HG02870 (cell line): ENCODE data around the gene MACC1.
"Not testable (repeated sequence)": the region's sequence is repeated elsewhere in the genome, so short reads cannot be mapped to it uniquely, and the experiment has no call there.

Experiments used
- ATAC-seq: cut with Tn5 transposase; IDR thresholded peaks from one replicate; pipeline ENCODE4 v1.9.1; 2021; ENCODE audit warnings: mild to moderate bottlenecking, moderate library complexity; ENCODE audit not compliant: unreplicated experiment

The MACC1 gene

GRCh38 chr7:20208651-20209307 lies 8.4 kb downstream of the MACC1 start:
- ATAC-seq = no peak

- not testable (repeated sequence) for ATAC-seq
Observed at GRCh38 chr7:20207811-20208210, 9.4 kb downstream of the MACC1 start.

DNA sequence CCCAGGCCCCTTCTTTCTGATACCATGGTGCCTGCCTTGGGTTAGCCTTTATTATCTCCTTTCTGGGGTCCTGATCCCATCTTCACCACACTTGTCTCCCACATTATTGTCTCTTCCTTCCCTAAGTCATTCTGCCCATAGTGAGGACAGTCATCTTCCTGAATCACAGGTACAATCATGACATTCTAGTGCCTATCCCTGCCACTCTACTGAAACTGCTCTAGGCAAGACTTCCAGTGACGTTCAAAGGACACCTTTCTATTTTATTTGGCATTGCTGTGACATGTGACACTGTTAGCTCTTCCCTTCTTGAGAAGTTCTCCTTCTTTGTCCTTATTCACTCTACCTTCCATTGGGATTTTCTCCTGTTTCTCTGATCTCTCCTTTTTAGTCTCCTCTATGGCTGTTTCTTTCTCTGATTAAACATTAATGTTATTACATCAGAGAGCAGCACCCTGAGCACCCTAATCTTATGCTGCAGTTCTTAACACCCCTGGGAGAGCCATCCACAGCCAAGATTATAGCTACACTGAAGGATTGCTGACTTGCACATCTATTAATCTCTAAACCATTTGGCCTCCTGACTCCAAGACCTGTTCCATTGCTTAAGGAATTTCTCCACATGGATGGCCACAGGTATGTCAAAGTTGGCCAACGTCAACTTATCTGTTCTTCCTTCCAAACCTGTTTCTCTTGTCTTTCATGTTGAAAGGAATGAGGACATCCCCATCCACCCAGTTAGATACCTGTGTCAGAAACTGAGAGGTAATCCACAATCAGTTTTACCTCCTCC lies 10.9 kb downstream of the MACC1 start:
- ATAC-seq = no peak

- ATAC-seq = no peak
Observed at GRCh38 chr7:20203316-20203715, 13.9 kb downstream of the MACC1 start.

- ATAC-seq = no peak
Observed at GRCh38 chr7:20201380-20201779, 15.8 kb downstream of the MACC1 start.

DNA sequence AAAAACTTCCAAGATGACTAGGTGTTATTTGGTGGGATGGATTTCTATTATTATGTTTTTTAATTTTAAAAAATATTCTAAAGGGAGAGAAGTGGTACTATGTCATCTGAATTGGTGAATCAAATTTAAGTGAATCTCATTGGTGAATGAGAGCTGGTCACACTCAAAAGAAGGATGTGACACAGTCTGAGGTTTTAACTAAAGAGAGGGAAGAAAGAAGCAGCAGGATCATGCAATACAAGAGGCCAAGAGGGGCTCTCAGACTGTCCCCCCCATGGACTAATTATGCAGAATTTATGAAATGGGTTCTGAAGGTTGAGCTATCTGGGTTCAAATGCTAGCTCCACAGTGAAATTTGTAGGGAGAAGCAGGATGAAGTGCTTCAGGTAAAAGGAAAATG lies 16.2 kb downstream of the MACC1 start:
- ATAC-seq = no peak

GRCh38 chr7:20200361-20200760 lies 16.8 kb downstream of the MACC1 start:
- no peak for ATAC-seq

DNA sequence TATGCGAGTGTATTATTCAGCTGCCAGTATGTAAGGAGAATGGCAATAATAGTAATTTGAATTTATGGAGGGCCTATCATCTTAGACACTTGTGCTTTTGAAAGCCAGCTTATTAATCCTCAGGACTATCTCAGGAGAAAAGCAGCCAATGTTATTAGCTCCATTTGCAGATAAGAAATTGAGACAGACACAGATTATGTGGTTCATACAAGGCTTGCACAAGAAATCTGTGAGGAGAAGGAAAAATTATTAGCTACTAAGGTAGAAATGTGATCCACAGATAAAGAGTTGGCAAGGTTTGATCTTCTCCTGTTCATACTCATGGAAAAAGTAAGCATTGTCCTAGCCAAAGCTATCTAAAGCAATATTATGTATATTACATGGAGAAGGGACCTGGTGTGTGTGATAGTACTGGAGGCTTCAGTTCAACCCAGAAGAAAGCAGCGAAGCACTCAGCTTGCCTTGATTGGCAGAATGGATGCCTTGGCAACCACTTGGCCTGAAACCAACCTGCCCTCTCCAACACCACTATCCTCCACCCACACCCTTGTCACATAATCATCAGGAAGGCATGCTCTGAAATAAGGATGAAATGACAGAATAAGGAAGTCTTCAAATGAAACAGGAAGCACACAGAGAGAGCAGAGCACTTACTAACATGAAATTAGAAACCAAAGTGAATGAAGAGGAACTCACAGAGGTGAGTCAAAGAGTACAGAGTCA lies 18.0 kb downstream of the MACC1 start:
- peak; percentile 89 for ATAC-seq

DNA sequence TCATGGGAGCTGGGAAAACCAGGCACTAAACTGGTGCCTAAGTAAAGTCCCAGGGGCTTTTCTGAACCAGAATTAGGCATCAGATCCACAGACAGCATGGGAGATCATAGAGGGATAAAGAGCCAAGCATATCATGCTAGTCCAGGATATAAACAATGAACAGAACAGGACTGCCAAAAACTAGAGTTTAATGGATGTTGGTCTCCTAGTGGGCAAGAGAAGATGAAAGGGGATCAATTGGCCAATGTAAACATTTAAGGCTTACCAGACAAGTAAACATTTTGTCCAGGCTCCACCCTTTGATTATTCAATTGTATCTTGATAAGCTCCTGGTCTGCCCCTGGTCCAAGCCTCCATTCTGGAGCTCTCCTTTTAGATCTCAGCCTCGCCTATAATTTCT lies 18.9 kb downstream of the MACC1 start:
- ATAC-seq = no peak

DNA sequence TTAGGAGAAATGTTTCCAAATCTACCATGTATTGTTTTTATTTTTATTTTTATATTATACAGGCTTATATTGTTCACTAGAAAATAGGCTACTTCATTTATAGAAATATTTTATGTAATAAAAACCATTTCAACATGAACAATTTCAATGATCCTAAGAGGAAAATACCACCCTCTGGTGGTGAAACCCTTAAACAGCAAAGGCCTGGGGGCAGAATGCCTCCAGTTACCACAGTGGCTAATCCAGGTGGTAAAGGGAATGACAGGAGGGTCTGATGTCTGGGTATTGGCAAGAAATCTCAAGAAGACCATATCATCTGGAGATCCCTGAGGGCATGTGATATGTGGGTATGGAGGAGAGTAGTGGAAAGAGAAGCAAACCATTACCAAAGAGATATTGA lies 19.3 kb downstream of the MACC1 start:
- no peak for ATAC-seq

DNA sequence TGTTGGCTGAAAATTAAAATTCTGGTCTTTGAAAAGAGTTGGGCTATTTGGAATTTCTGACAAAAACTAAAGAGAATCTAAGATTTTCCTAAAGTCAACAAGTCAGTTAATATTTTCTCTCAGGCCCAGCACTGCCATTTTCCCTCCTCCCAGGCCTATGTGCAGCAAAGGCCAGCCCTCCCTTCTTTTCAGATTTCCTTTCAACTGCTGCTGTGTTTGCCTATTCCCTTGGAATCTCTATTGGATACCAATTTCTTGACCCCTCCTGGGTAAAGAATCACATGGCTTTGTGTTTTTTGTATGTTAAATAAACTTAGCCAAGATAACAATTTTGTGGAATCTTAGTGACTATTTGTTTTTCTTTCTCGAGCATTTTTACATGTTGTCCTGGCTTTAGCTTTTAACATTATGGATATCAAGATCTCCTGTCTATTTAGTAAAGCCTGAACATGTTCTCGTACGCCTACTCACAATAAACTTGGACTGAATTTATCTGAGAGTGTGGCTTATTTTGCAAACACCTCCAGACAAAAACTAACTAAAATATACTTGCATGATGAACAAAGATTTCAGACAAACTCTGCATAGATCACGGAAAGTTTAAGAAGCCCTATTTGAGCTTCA lies 19.9 kb downstream of the MACC1 start:
- ATAC-seq = no peak

GRCh38 chr7:20194343-20194995 lies 22.7 kb downstream of the MACC1 start:
- ATAC-seq = no peak

- no peak for ATAC-seq
Observed at GRCh38 chr7:20193873-20194272, 23.3 kb downstream of the MACC1 start.

DNA sequence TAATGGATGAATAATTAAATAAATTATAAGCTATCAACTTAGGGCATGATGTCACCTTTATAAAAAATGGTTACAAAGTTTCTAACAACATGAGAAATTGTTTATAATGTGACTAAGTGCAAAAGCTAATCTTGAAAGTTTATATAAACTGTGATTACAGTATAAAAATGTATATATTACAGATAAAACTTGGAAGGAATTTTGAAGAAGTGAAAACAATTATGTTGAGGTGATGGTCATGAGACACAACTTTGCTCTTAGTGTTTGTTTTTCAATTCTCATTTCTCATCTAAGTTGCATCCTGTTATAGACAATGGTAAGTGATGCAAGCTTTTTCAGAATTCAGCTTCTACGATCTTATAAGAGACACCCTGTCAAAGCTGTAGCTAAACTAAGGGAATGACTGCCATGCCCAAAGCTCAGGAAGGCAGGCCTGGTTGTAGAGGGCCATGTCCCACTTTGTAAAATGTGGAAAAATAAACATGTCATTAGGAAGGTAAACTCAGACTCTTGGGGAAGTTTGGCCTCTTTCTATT lies 23.9 kb downstream of the MACC1 start:
- peak; percentile 88 for ATAC-seq

- ATAC-seq = no peak
Observed at GRCh38 chr7:20191391-20191869, 25.8 kb downstream of the MACC1 start.

GRCh38 chr7:20190560-20191390 lies 26.4 kb downstream of the MACC1 start:
- ATAC-seq = no peak

DNA sequence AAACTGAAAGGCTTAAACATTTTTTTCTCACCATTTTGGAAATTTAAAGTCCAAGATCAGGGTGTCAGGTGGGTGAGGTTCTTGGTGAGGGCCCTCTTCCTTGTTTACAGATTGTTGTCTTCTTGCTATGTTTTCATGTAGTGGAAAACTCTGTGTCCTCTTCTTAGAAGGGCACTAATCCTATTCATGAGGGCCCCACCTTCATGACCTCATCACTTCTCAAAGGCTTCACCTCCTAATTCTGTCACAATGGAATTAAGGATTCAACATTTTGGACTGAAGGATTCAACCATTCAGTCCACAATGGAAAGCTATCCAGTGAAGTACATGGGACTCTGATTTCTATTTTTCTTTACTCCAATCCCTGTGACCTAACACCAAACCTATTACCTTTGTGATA lies 27.3 kb downstream of the MACC1 start:
- no peak for ATAC-seq

DNA sequence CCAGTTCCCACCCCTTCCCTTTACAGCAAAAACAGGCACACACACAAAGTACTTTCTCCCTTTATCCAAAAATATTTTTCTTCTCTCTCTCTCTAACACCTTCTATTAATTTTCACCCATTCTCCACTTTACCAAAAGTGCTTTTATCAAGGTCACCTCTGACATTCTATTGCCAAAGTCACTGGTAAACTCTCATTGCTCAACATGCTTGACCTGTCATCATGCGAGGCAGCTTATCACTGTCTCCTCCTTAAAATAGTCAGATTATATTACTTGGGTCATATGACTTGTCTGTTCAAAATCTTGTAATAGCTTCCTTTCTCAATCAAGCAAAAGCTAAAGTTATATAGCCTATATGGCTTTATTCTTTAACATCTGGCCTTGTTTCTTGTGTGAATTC lies 28.6 kb downstream of the MACC1 start:
- ATAC-seq = no peak

- ATAC-seq = not testable (repeated sequence)
Observed at GRCh38 chr7:20187850-20188249, 29.3 kb downstream of the MACC1 start.

- no peak for ATAC-seq
Observed at GRCh38 chr7:20185988-20186387, 31.2 kb downstream of the MACC1 start.
